ENCODE measurements around the gene COQ2. TPM values are rescaled to one million over a fixed set of nuclear protein-coding genes. Genes with fewer than 3 reads are reported as not detected.

The COQ2 gene
- total RNA-seq, 1 experiment from 2014 or later, result 19.8 TPM

GRCh38 chr4:83331956-83332355 is 47.4 kb upstream of the COQ2 start:
- no peak overlapping the region for H2BK12ac ChIP-seq (ENCODE audit: insufficient read length, low read depth, low read length)
- no peaks in the 10 kb centered on the region for H3K9me3 ChIP-seq (ENCODE audit: control insufficient read depth, low read depth, low read length)
- H3T11ph ChIP-seq (ENCODE audit: low read length), result no peak overlapping the region
- H2BK15ac ChIP-seq (ENCODE audit: low read depth, low read length), result no peak overlapping the region
- no peak overlapping the region for H4K5ac ChIP-seq (ENCODE audit: insufficient read length, low read depth, low read length)
- no peak overlapping the region for H2AK5ac ChIP-seq (ENCODE audit: insufficient read length, low read length)
- no peaks in the 10 kb centered on the region for H3K4me1 ChIP-seq (ENCODE audit: insufficient read depth, low read length)
- H3K14ac ChIP-seq (ENCODE audit: insufficient read depth, low read length), result no peak overlapping the region
- H3K27me3 Mint-ChIP-seq (ENCODE audit: low read depth), result peaks cover 69% of the 10 kb centered on the region
- H3K27ac ChIP-seq (ENCODE audit: insufficient read length, low read depth, low read length), result no peak overlapping the region
- peaks cover 14 to 16% of the 10 kb centered on the region in 2 experiments for H3K4me1 Mint-ChIP-seq
- no peak overlapping the region for H3K4me3 Mint-ChIP-seq
- H3K18ac ChIP-seq (ENCODE audit: insufficient read length, low read depth, low read length), result no peak overlapping the region
- H3K23ac ChIP-seq (ENCODE audit: insufficient read length, low read depth, low read length), result no peak overlapping the region
- peaks cover 4% of the 10 kb centered on the region for H3K23me2 ChIP-seq (ENCODE audit: insufficient read length, low read depth, low read length, poor library complexity, severe bottlenecking)
- no peak overlapping the region for H2BK5ac ChIP-seq (ENCODE audit: insufficient read length, low read length)
- H3K56ac ChIP-seq (ENCODE audit: insufficient read length, low read depth, low read length), result no peak overlapping the region
- H3K9me3 Mint-ChIP-seq, result no peaks in the 10 kb centered on the region
- no peak overlapping the region for H3K4me2 ChIP-seq (ENCODE audit: insufficient read depth, insufficient read length, low read length)
- peaks cover 10% of the 10 kb centered on the region; the same call in 1 of the 2 replicates for H3K27me3 ChIP-seq (ENCODE audit: insufficient read depth, low read length)
- no peaks in the 10 kb centered on the region for H4K20me1 ChIP-seq (ENCODE audit: control insufficient read depth, insufficient read depth, insufficient read length)
- no peak overlapping the region for H2BK120ac ChIP-seq (ENCODE audit: low read depth, low read length, poor library complexity, severe bottlenecking)
- no peak overlapping the region for H3K27ac Mint-ChIP-seq
- no peak overlapping the region for H3K4ac ChIP-seq (ENCODE audit: low read depth, low read length)
- H4K91ac ChIP-seq (ENCODE audit: insufficient read length, low read depth, low read length), result no peak overlapping the region
- no CpG with 5 or more reads among the region's 3 CpGs for WGBS (ENCODE audit: extremely low coverage, insufficient read length, low lambda C conversion rate)
- no peak overlapping the region for H2AFZ ChIP-seq (ENCODE audit: low read length)
- no peak for TF ChIP-seq CTCF (conservative IDR thresholded peaks at IDR 0.05)
- H3K79me1 ChIP-seq (ENCODE audit: insufficient read depth, low read depth, low read length, poor library complexity, severe bottlenecking), result no peaks in the 10 kb centered on the region
- no peaks in the 10 kb centered on the region for H3K79me2 ChIP-seq (ENCODE audit: insufficient read depth, low read length)
- H4K8ac ChIP-seq (replicated peaks; ENCODE audit: insufficient read length, low read depth, low read length), result no peak overlapping the region
- DNase-seq, result no peak
- H2BK20ac ChIP-seq (ENCODE audit: low read depth, low read length, poor library complexity, severe bottlenecking), result no peak overlapping the region
- no peaks in the 10 kb centered on the region for H3K36me3 Mint-ChIP-seq (ENCODE audit: insufficient read depth in 1 of 3, low read depth in 3 of 3)
- no peak overlapping the region for H3K9ac ChIP-seq (ENCODE audit: extremely low read depth, insufficient read length, low read length)

Measured in H9 (cell line).